ENCODE results near the gene ZNF618.

ZNF618 gene

DNA sequence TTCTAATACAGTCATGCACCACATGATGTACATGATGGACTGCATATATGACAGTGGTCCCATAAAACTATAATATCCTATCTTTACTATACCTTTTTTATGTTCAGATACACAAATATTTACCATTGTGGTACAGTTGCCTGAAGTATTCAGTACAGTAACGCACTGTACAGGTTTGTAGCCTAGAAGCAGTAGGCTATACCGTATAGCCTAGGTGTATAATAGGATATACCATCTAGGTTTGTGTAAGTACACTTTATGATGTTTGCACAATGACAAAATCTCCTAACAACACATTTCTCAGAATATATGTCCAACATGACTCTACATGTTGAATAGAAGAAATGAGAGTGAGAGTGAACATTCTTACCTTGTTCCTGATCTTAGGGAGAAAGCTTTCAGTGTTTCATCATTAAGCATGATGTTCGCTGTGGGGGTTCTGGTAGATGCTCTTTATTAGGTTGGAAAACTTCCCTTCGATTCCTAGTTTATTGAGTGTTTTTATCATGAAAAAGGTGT is 170.2 kb downstream of the ZNF618 start:
- no peak for ATAC-seq
- DNase-seq = no peak

DNA sequence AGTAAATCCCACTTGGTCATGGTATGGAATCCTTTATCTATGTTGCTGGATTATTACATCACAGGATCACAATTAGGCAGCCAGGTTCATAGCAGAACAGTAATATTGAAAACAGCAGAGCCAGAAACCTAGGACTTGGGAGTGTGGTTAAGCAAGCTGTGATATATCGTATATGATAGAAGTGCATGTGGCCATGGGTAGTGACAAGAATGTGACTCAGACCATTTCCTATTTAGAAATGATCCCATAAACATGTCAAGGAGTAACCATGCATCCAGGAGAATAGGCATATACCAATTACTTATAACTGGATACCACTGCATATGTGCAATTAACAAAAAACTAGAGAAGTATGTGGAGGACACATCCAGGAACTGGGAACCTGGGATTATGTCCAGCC is 170.8 kb downstream of the ZNF618 start:
- ATAC-seq = no peak
- DNase-seq = no peak

- DNase-seq (no peak), ATAC-seq (no peak)
Measured at GRCh38 chr9:114047717-114048116, 171.6 kb downstream of the ZNF618 start.

DNA sequence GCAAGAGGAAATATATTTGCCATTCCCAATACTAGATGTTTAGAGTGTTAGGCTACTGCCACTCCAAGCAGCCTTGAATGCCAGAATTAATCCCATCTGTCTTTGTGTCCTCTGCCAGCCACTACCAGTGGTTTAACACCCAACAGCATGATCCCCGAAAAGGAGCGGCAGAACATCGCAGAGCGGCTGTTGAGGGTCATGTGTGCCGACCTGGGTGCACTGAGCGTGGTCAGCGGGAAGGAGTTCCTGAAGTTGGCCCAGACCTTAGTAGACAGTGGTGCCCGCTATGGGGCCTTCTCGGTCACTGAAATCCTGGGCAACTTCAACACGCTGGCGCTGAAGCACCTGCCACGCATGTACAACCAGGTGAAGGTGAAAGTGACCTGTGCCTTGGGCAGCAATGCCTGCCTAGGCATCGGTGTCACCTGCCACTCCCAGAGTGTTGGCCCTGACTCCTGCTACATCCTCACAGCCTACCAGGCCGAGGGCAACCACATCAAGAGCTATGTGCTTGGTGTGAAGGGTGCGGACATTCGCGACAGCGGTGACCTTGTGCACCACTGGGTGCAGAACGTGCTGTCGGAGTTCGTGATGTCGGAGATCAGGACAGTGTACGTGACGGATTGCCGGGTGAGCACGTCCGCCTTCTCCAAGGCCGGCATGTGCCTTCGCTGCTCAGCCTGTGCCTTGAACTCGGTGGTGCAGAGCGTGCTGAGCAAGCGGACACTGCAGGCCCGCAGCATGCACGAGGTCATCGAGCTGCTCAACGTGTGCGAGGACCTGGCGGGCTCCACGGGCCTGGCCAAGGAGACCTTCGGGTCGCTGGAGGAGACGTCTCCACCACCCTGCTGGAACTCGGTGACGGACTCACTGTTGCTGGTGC is 172.7 kb downstream of the ZNF618 start:
- no peak for DNase-seq
- ATAC-seq = no peak

DNA sequence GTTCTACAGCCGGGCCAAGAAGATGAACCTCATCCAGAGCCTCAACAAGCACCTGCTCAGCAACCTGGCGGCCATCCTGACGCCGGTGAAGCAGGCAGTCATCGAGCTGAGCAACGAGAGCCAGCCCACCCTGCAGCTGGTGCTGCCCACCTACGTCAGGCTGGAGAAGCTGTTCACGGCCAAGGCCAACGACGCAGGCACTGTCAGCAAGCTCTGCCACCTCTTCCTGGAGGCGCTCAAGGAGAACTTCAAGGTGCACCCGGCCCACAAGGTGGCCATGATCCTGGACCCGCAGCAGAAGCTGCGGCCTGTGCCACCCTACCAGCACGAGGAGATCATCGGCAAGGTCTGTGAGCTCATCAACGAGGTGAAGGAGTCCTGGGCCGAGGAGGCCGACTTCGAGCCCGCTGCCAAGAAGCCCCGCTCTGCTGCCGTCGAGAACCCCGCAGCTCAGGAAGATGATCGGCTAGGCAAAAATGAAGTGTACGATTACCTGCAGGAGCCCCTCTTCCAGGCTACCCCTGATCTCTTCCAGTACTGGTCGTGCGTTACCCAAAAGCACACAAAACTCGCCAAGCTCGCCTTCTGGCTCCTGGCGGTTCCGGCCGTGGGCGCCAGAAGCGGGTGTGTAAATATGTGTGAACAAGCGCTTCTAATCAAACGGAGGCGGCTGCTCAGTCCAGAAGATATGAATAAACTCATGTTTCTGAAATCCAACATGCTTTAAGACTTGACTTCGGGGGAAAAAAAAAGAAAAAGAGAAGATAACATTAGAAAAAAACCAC is 173.5 kb downstream of the ZNF618 start:
- no peak for ATAC-seq

DNA sequence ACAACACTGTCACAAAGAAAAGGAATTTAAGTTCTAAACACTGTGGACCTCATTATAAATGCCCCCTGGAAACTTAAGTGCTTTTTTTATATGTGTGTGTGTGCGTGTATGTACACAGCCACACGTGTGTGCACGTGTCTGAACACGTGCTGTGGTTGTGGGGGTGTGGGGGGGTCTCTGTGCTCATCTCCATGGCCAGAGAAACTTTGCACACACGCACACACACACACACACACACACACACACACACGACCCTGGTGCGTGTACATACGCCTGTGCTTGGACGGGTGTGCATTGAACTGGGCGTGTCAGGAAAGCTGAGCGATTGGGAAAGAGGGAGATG is 174.1 kb downstream of the ZNF618 start:
- ATAC-seq = no peak
- no peak for DNase-seq

More for the DNA sequence above, 173.5 kb downstream of the ZNF618 start:
- no peak for DNase-seq

GRCh38 chr9:114050646-114051045 is 174.5 kb downstream of the ZNF618 start:
- DNase-seq (no peak), ATAC-seq (no peak)

- DNase-seq (no peak), ATAC-seq (no peak)
Measured at GRCh38 chr9:114051281-114051680, 175.2 kb downstream of the ZNF618 start.

- DNase-seq = no peak
Measured at GRCh38 chr9:114051706-114052105, 175.6 kb downstream of the ZNF618 start.

GRCh38 chr9:114053246-114054005 is 177.3 kb downstream of the ZNF618 start:
- DNase-seq = no peak
- no peak for ATAC-seq

More at GRCh38 chr9:114051706-114052105, 175.6 kb downstream of the ZNF618 start:
- ATAC-seq = no peak

DNA sequence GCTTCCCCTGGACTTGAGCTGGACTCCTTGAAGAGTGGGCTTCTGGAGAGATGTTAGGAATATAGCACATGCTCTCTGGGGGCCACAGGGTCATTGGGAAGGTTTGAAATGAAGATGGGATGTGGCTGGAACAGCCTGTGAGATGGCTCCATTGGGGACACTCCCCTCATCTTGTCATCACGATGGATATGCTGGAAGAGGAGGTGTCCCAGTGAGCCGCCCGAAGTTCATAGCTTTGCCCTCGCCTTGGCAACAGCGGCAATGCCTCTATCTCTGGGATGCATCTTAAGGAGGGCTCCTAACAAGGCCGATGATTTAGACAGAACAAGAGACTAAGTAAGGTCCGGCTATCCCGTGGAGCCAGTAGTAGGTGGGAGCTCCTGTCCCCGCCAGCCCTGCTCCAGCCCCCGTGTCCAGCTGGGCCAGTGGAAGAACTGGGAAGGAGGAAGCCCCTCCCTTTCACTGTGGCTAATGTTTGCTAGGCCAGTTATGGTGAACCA is 178.1 kb downstream of the ZNF618 start:
- DNase-seq (no peak), ATAC-seq (no peak)

GRCh38 chr9:114055061-114055460 is 179.0 kb downstream of the ZNF618 start:
- DNase-seq = no peak
- no peak for ATAC-seq

DNA sequence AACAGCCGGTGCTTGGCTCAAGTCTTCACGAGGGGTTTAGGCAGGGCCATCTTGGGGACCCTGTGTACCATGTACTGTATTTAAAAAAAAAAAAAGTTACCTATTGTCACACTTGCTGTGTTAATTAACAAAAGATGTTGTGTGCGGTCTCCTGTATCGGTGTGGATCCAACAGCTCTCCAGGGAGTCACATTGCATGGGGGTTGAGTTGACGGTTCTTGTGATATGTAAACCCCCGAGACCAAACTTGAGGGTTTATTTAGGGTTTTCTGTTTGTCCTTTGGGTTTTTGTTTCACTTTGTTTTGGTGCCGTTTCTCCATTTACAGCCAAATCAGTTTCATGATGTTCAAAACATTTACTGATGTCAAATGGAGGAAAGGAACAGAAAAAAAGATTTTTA is 179.8 kb downstream of the ZNF618 start:
- DNase-seq (no peak), ATAC-seq (no peak)

DNA sequence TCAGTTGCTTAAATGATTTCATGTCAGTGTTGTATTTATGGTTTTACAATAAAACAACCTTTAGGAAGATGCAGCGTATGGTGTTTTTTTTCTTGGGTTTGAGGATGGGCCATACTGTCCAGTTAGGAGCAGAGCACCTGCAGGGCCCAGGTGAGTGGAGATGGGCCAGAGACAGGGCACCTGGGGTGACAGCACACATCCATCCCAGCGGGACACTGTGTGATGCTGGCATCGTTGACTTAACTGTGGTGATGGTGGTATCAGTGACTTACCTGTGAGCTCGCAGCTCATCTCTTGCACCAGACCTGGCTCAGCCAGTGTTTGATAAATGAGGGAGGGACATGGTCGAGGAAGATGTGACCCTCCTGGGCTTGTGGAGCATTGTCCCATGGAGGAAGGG is 180.4 kb downstream of the ZNF618 start:
- no peak for DNase-seq
- ATAC-seq = no peak

DNA sequence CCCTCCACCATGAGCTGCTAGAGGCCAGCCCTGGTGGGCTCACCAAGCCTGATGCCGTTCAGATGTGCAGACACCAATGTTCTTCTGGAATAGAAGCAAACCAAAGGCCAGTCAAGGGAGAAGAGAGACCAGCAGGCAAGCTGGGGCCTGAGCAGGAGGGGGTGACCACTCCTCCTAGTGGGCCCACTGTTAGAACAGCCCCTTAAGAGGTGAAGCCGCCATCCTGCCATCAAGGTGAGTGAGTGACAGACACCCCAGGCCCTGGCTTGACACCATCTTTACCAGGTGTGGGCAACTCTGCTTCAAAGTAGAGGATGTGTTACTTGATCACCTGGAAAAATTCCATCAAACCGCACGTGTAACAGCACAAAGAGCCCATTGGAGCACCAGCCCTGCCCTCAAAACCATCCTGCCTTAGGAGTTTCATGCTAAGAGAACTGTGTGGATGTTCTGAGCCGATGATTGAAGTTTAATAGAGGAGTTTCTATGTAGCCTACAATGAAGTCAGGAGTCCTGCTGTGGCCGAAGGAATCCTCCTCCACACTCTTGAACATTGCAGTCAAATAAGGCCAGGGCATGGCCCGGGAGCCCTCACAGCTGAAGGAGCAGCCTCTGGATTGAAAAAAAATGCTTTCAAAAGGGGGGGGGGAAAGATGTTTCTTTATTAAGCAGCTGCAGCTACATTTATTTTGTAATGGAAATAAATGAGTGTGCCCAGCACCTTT is 181.2 kb downstream of the ZNF618 start:
- DNase-seq (no peak), ATAC-seq (no peak)

DNA sequence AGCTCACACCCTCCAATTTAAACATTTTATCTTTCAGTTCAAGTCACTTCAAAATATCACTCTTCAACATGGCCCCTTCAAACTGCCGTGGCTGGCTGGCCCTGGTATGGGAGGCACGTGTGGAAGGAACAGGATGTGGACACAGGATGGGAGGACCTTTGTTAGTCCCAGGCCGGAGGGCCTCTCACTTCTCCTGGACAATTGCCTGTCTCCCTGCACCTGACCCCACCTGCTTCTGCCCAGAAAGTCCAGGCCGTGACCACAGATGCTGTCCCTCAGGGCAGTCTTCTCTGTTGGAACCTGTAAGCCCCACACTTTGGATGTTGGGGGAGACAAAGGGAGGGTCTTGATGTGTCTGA is 182.6 kb downstream of the ZNF618 start:
- no peak for DNase-seq
- no peak for ATAC-seq

- no peak for ATAC-seq
Measured at GRCh38 chr9:114059047-114059803, 183.1 kb downstream of the ZNF618 start.

GRCh38 chr9:114060070-114060469 is 184.0 kb downstream of the ZNF618 start:
- DNase-seq (no peak), ATAC-seq (no peak)

More at GRCh38 chr9:114059047-114059803, 183.1 kb downstream of the ZNF618 start:
- DNase-seq = no peak

GRCh38 chr9:114060711-114061110 is 184.6 kb downstream of the ZNF618 start:
- no peak for DNase-seq
- ATAC-seq = no peak

- ATAC-seq (no peak), DNase-seq (no peak)
Measured at GRCh38 chr9:114061292-114061691, 185.2 kb downstream of the ZNF618 start.

Data from stimulated activated naive CD8-positive, alpha-beta T cell treated with anti-CD3 and anti-CD28 coated beads, Interleukin-15, Interleukin-2, amounts not matched to agents 100 U/mL and 50 U/mL, for 24 hours (primary cell).